Measurements from ENCODE around the gene MRC1.

The MRC1 gene

DNA sequence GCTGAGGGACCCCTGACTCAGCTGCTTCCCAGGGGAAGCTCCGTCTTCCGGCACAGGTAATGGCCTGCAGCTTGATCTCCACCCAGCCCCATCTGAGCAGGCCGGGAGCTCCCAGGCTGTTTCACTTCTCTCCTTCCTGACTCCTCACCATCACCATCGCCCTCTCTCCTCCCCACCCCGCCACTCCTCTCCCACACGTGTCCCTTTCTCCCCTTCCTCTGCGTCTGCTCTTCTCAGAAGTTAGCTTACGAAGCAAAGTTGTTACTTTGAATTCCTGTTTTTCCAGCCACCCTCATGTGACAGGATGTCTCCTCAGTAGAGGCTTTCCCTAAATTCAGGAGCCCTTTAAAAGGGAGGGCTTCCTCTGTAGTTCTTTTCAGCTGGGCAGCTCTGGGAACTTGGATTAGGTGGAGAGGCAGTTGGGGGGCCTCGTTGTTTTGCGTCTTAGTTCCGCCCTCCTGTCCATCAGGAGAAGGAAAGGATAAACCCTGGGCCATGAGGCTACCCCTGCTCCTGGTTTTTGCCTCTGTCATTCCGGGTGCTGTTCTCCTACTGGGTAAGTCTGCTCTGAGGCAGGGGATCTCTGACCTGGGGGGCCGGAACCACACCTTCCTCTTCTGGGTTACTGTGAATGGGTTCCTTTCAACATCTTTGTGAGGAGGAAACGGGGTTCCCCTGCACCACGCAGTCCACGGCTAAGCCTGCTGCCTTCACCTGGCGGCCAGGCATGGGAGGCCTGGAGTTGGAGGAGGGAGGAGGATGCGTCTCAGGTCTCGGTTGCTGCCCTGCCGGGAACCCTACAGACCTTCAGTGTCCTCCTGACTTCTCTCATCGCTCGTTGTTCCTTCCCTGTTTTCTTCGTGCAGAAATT lies at the start of gene MRC1:
Gene MRC1 (plus strand): TSS at position 378 of the 871 bp plus-strand sequence. CDS start 118 bp downstream, at position 496.
- no peaks in the 10 kb centered on the region for H3K27me3 ChIP-seq (ENCODE audit: insufficient read depth, low read depth)
- H3K4me3 ChIP-seq (IDR thresholded peaks at IDR 0.05; ENCODE audit: insufficient read depth, low read depth, low read length), result no peak within 1 kb of the TSS
- TF ChIP-seq, protein P1, sequence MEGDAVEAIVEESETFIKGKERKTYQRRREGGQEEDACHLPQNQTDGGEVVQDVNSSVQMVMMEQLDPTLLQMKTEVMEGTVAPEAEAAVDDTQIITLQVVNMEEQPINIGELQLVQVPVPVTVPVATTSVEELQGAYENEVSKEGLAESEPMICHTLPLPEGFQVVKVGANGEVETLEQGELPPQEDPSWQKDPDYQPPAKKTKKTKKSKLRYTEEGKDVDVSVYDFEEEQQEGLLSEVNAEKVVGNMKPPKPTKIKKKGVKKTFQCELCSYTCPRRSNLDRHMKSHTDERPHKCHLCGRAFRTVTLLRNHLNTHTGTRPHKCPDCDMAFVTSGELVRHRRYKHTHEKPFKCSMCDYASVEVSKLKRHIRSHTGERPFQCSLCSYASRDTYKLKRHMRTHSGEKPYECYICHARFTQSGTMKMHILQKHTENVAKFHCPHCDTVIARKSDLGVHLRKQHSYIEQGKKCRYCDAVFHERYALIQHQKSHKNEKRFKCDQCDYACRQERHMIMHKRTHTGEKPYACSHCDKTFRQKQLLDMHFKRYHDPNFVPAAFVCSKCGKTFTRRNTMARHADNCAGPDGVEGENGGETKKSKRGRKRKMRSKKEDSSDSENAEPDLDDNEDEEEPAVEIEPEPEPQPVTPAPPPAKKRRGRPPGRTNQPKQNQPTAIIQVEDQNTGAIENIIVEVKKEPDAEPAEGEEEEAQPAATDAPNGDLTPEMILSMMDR (conservative IDR thresholded peaks at IDR 0.05; ENCODE audit: low read depth, low read length), result no peak
- no peak within 1 kb of the TSS for H3K27ac ChIP-seq
- H4K20me1 ChIP-seq (ENCODE audit: insufficient read depth), result no peaks in the 10 kb centered on the region
- no peaks in the 10 kb centered on the region for H3K36me3 ChIP-seq (ENCODE audit: insufficient read depth)
- no peak within 1 kb of the TSS for H2AFZ ChIP-seq (ENCODE audit: low read depth)
- H3K4me2 ChIP-seq, result no peak within 1 kb of the TSS
- H3K79me2 ChIP-seq (ENCODE audit: insufficient read depth, low read depth), result no peaks in the 10 kb centered on the region
- no peak within 1 kb of the TSS for H3K9ac ChIP-seq
- no peaks in the 10 kb centered on the region for H3K4me1 ChIP-seq (ENCODE audit: low read depth, poor library complexity, severe bottlenecking)

DNA sequence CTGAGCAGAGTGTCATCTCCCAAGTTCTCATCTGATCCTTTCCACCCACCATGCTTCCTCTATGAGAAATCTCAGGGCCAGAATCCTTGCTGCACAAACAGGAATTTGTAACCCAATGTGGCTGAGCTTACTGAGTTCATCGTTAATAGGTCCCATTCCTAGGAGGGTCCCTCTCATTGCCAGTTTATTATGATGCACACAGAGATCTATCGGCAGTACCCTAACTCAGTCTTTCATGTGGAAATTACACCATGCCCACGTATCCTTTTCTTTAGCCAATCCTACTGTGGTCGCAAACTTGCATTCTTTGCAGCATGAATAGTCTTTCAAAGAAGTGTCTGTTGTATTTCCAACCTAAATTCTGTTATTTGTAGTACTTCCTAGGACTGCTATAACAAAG lies 45.0 kb upstream of the MRC1 start:
- H3K27me3 ChIP-seq (ENCODE audit: insufficient read depth, low read depth), result no peaks in the 10 kb centered on the region
- H2AFZ ChIP-seq (ENCODE audit: low read depth), result no peak overlapping the region
- H3K27ac ChIP-seq, result no peak overlapping the region
- H3K4me2 ChIP-seq, result no peak overlapping the region
- H4K20me1 ChIP-seq (ENCODE audit: insufficient read depth), result no peaks in the 10 kb centered on the region
- no peak overlapping the region for H3K4me3 ChIP-seq (IDR thresholded peaks at IDR 0.05; ENCODE audit: insufficient read depth, low read depth, low read length)
- TF ChIP-seq, protein P1 (conservative IDR thresholded peaks at IDR 0.05; ENCODE audit: low read depth, low read length), result no peak
- no peaks in the 10 kb centered on the region for H3K79me2 ChIP-seq (ENCODE audit: insufficient read depth, low read depth)
- no peaks in the 10 kb centered on the region for H3K36me3 ChIP-seq (ENCODE audit: insufficient read depth)
- H3K4me1 ChIP-seq (ENCODE audit: low read depth, poor library complexity, severe bottlenecking), result no peaks in the 10 kb centered on the region
- H3K9ac ChIP-seq, result no peak overlapping the region

DNA sequence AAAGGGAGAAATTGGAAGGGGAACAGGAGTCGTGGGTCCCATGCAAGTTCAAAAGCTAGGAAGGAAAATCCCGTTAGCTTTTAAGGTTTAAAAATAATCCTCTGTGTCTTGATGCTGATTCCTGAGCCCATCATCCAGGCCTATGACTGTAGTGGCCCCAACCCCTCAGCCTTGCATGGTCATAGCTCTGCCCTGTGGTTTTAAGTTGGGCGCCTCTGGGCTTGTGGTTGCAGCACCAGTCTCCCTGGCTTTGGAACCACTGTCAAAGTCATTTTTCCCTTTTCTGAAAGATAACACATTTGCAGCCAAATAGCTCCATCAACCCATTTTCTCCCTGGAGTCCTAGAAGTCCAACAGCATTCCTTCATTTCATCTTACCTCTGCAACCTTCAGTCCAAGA lies 43.5 kb upstream of the MRC1 start:
- Histone ChIP-seq H4K20me1 (ENCODE audit: insufficient read depth) (no peaks in the 10 kb centered on the region), H3K4me3 (IDR thresholded peaks at IDR 0.05; ENCODE audit: insufficient read depth, low read depth, low read length) (no peak overlapping the region), H3K79me2 (ENCODE audit: insufficient read depth, low read depth) (no peaks in the 10 kb centered on the region), H3K9ac (no peak overlapping the region), H3K27me3 (ENCODE audit: insufficient read depth, low read depth) (no peaks in the 10 kb centered on the region), H3K36me3 (ENCODE audit: insufficient read depth) (no peaks in the 10 kb centered on the region), H3K4me2 (no peak overlapping the region), H3K27ac (no peak overlapping the region), H3K4me1 (ENCODE audit: low read depth, poor library complexity, severe bottlenecking) (no peaks in the 10 kb centered on the region), H2AFZ (ENCODE audit: low read depth) (no peak overlapping the region)
- TF ChIP-seq, protein P1 (conservative IDR thresholded peaks at IDR 0.05; ENCODE audit: low read depth, low read length), result no peak

DNA sequence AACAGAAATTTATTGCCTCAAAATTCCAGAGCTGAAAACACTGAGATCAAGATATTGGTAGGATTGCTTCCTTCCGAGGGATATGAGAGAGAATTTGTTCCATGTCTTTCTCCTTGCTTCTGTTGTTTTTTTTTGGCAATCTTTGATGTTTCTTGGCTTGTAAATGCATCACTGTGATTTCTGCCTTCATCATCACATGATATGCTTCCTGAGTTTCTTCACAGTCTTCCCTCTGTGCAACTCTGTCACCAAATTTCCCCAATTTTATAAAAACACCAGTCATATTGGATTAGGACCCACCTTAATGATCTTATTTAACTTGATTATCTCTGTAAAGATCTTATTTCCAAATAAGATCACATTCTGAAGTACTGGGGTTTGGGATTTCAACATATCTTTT lies 42.4 kb upstream of the MRC1 start:
- Histone ChIP-seq H3K36me3 (ENCODE audit: insufficient read depth) (no peaks in the 10 kb centered on the region), H2AFZ (ENCODE audit: low read depth) (no peak overlapping the region), H3K79me2 (ENCODE audit: insufficient read depth, low read depth) (no peaks in the 10 kb centered on the region), H3K4me3 (IDR thresholded peaks at IDR 0.05; ENCODE audit: insufficient read depth, low read depth, low read length) (no peak overlapping the region), H3K27ac (no peak overlapping the region), H4K20me1 (ENCODE audit: insufficient read depth) (no peaks in the 10 kb centered on the region), H3K4me1 (ENCODE audit: low read depth, poor library complexity, severe bottlenecking) (no peaks in the 10 kb centered on the region), H3K4me2 (no peak overlapping the region), H3K9ac (no peak overlapping the region), H3K27me3 (ENCODE audit: insufficient read depth, low read depth) (no peaks in the 10 kb centered on the region)
- TF ChIP-seq, protein P1 (conservative IDR thresholded peaks at IDR 0.05; ENCODE audit: low read depth, low read length), result no peak
